GM23338 (cell line): ENCODE data around the gene SYT12. TPM values are rescaled to one million over a fixed set of nuclear protein-coding genes. Genes with fewer than 3 reads are reported as not detected.

Experiments used
- ATAC-seq: fragments of 200-7000 bp; cut with Tn5 transposase; 3 replicates; pipeline ENCODE4 v1.9.1; 2020
- DNase-seq: peaks from one replicate; pipeline ENCODE4 v3.0.0-alpha.2; 2015; ENCODE audit warnings: low spot score
- H2AFZ ChIP-seq: fragments of 200-600 bp; sonication (generic); 2 replicates; pipeline ENCODE4 v1.8.0; 2016; ENCODE audit warnings: antibody characterized with exemption, mild to moderate bottlenecking, moderate library complexity
- H3F3A ChIP-seq: fragments of 200-600 bp; sonication (generic); replicated peaks from 2 replicates; pipeline ENCODE4 v1.8.0; 2017; ENCODE audit warnings: antibody characterized with exemption, mixed run types, low read depth
- H3K27ac ChIP-seq: fragments of 200-600 bp; sonication (generic); 2 replicates; pipeline ENCODE4 v1.6.1; 2016; ENCODE audit warnings: low read depth
- H3K27me3 ChIP-seq: fragments of 200-600 bp; sonication (generic); 2 replicates; pipeline ENCODE4 v1.8.0; 2016; ENCODE audit warnings: mild to moderate bottlenecking, mixed run types, moderate library complexity; ENCODE audit not compliant: insufficient read depth
- H3K36me3 ChIP-seq: fragments of 200-600 bp; sonication (generic); 2 replicates; pipeline ENCODE4 v1.8.0; 2016; ENCODE audit warnings: mild to moderate bottlenecking; ENCODE audit not compliant: insufficient read depth
- H3K4me1 ChIP-seq: fragments of 200-600 bp; sonication (generic); 2 replicates; pipeline ENCODE4 v1.8.0; 2016; ENCODE audit warnings: mild to moderate bottlenecking, moderate library complexity; ENCODE audit not compliant: insufficient read depth
- H3K4me2 ChIP-seq: fragments of 200-600 bp; sonication (generic); 2 replicates; pipeline ENCODE4 v1.7.1; 2017; ENCODE audit warnings: mixed run types
- H3K4me3 ChIP-seq: fragments of 200-600 bp; sonication (generic); 2 replicates; pipeline ENCODE4 v1.6.1; 2016; ENCODE audit warnings: mixed run types
- H3K79me2 ChIP-seq: fragments of 200-600 bp; sonication (generic); replicated peaks from 2 replicates; pipeline ENCODE4 v1.8.0; 2017; ENCODE audit warnings: mild to moderate bottlenecking; ENCODE audit not compliant: insufficient read depth
- H3K9me2 ChIP-seq: fragments of 200-600 bp; sonication (generic); 2 replicates; pipeline ENCODE4 v1.8.0; 2017; ENCODE audit not compliant: insufficient read depth
- H4K20me1 ChIP-seq: fragments of 200-600 bp; sonication (generic); replicated peaks from 2 replicates; pipeline ENCODE4 v1.8.0; 2017; ENCODE audit warnings: mild to moderate bottlenecking; ENCODE audit not compliant: insufficient read depth
- H3K27ac Mint-ChIP-seq: 2 replicates; pipeline ENCODE4 v1.8.0; 2020; ENCODE audit warnings: inconsistent platforms, mild to moderate bottlenecking, moderate library complexity, mixed read lengths
- H3K27me3 Mint-ChIP-seq: 3 replicates; pipeline ENCODE4 v1.8.0; 2022; ENCODE audit warnings: low read depth, mild to moderate bottlenecking, moderate library complexity, mixed read lengths, inconsistent platforms; ENCODE audit not compliant: insufficient read depth, poor library complexity
- H3K36me3 Mint-ChIP-seq: 3 replicates; pipeline ENCODE4 v1.8.0; 2021; ENCODE audit warnings: low read depth, mild to moderate bottlenecking, inconsistent platforms, moderate library complexity, mixed read lengths
- H3K4me1 Mint-ChIP-seq: 3 replicates; pipeline ENCODE4 v1.8.0; 2020; ENCODE audit warnings: mild to moderate bottlenecking, inconsistent platforms, mixed read lengths
- H3K4me3 Mint-ChIP-seq: 3 replicates; pipeline ENCODE4 v1.8.0; 2021; ENCODE audit warnings: moderate library complexity, mild to moderate bottlenecking, inconsistent platforms, mixed read lengths
- H3K9me3 Mint-ChIP-seq: 3 replicates; pipeline ENCODE4 v1.8.0; 2020; ENCODE audit warnings: moderate library complexity, mild to moderate bottlenecking, inconsistent platforms, mixed read lengths
- ETS1 ChIP-seq: IDR thresholded peaks from 2 replicates; pipeline ENCODE4 v1.6.1; 2016; ENCODE audit warnings: antibody characterized with exemption
- EZH2 ChIP-seq: fragments of 200-600 bp; sonication (generic); IDR thresholded peaks from one replicate; pipeline ENCODE4 v1.8.0; 2017; ENCODE audit warnings: antibody characterized with exemption, mild to moderate bottlenecking, low read depth; ENCODE audit not compliant: unreplicated experiment
- EZH2phosphoT487 ChIP-seq: fragments of 200-600 bp; sonication (generic); IDR thresholded peaks from one replicate; pipeline ENCODE4 v1.8.1; 2018; ENCODE audit warnings: antibody characterized with exemption; ENCODE audit not compliant: unreplicated experiment
- REST ChIP-seq: IDR thresholded peaks from one replicate; pipeline ENCODE4 v1.6.1; 2018; ENCODE audit warnings: antibody characterized with exemption; ENCODE audit not compliant: unreplicated experiment
- ZNF114 ChIP-seq: fragments of 250-450 bp; sonication (Bioruptor Pico); IDR thresholded peaks from 2 replicates; pipeline ENCODE4 v1.5.0; 2020; ENCODE audit warnings: mild to moderate bottlenecking, moderate library complexity
- ZNF462 ChIP-seq: fragments of 250-450 bp; sonication (Bioruptor Pico); IDR thresholded peaks from 2 replicates; pipeline ENCODE4 v1.5.0; 2020; ENCODE audit warnings: mild to moderate bottlenecking, moderate library complexity
- polyA plus RNA-seq: library from polyadenylated mRNA; unstranded; fragments of >200 nt; fragmentation: Nextera tagmentation; extraction: Ambion mirVana; gene quantifications from 2 replicates; pipeline ENCODE4 v1.2.1, GENCODE V29; 2016
- total RNA-seq: library from RNA; depleted of rRNA; stranded (reverse); fragments of >200 nt; shearing (Covaris generic); gene quantifications from 2 replicates; pipeline ENCODE4 v1.2.3, GENCODE V29; 2014

The SYT12 gene
- total and polyA plus RNA-seq, 2 experiments from 2014 or later: 0.92 to 2.5 TPM

DNA sequence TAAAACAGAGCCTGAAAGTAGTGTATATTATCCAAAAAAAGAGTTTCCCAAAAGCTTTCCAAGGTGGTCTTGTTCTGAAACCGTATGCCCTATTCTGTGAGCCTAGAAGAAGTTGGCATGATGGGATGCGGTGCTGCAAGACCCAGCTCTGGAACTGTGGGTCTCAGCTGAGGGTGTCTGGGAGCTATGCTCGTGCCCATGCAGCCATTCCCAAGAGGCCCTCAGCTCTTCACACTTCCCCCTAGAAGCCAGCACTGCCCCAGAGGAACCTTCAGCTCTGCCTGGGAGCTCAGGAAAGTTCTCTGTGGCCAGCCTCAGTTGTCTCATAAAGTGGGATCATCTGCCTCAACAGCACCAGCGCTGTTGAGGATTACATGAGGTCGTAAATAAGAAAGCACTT lies 6.4 kb upstream of the SYT12 start:
- Mint-ChIP-seq H3K27ac (no peak overlapping the region), H3K36me3 (peaks cover 6% of the 10 kb centered on the region; the same call in 2 of the 3 replicates), H3K27me3 (peaks cover 17% of the 10 kb centered on the region), H3K9me3 (peaks cover 3% of the 10 kb centered on the region; the same call in 2 of the 3 replicates), H3K4me3 (no peak overlapping the region), H3K4me1 (peaks cover 11% of the 10 kb centered on the region)
- Histone ChIP-seq H4K20me1 (no peaks in the 10 kb centered on the region), H2AFZ (no peak overlapping the region), H3K4me1 (no peaks in the 10 kb centered on the region), H3F3A (no peaks in the 10 kb centered on the region), H3K27ac (no peak overlapping the region), H3K9me2 (no peaks in the 10 kb centered on the region), H3K4me3 (no peak overlapping the region), H3K36me3 (no peaks in the 10 kb centered on the region), H3K4me2 (no peak overlapping the region), H3K79me2 (no peaks in the 10 kb centered on the region), H3K27me3 (no peaks in the 10 kb centered on the region)
- no peak for ATAC-seq
- TF ChIP-seq ZNF462 (CRISPR knock-in tag) (no peak), EZH2phosphoT487 (no peak), EZH2 (no peak), ZNF114 (no peak), REST (no peak), ETS1 (no peak)
- DNase-seq: no peak
